Activated T-helper 9 cell treated with anti-CD3 and anti-CD28 coated beads, Interleukin-2, amount 50 U/mL, for 16 hours (primary cell): ENCODE results near the gene CAMK2B.
A peak's percentile ranks its signal among the peaks of the same experiment; 100 is the strongest.

Source experiments
- DNase-seq: peaks from one replicate; pipeline ENCODE4 v3.0.0-alpha.2; 2020; ENCODE audit warnings: low read depth

CAMK2B gene

DNA sequence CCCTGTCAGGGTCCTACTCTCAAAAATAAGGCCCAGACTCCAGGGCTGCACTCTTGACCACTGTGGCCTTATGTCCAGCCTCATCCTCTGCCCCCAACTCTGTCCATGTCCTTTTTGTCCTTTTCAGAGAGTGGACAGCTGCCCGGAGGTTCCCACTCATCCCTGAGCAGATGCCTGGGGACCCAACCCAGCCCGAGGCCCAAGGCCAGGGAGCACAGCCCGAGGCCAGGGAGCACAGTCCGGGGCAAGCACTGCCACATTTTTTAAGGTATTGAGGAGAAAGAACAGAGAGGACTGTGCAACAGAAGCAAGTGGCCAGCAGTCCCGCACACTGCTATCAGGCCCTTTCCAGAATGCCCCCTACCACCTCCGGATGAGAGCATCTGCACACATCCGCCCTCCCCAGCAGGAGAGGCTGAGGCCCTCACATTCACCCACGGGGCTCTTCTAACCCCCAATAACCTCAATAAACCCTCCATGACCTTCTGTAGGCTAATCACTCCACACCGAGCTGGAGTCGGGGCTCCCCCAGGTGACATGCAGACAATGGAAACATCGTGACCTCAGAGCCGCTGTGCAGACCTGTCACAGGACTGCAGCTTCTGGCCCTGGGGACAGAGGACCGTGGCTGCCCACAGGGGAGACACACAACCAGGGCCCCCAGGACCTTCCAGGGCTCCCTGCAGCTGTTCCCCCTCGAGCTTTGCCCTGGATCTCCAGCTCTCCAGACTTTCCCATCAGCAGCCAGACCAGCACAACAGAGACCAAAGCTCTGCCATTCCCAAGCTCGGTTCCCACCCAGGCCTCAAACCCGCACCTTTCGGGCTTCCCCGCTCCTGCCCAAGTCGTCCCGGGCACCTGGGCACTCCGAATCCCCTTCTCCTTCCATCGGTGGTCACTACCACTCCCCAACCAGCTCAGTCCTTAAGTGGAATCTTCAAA lies 51.4 kb downstream of the CAMK2B start:
- no peak for DNase-seq

DNA sequence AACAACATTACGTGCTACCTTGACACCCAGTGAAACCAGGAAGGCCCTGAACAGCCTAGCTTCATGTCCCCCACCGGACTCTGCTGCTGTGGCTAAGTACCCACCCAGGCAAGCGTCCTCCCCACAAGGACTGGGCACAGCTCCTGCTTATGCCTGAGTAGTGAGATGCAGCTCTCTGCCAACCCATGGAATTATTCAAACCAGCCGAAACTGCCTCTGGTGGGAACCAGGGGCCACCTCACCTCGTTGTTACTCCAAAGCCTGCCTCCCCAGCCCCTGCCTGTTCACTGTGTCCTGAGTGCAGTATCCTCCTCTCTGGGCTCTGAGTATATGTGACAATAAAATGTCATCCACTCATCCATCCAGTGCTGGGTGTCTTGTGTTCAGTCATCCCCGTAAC lies 52.4 kb downstream of the CAMK2B start:
- no peak for DNase-seq

DNA sequence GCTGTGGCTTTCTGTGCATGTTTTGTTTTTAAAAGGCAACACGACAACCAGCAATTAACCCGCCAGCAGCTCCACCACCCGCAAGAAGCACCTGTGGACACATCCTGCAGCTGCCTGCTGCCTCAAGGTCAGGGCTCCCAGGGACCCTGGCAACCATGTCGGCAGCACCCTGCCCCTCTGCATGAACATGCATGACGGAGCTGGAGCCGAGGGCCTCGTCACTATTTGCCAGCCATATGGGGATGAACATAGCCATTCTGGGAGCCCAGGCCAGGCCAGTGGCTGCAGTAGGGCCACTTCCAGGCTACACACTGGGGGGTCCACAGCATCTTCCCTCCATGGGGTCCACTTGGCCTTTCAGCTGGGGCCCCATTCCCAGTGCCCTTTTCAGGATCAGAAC lies 52.9 kb downstream of the CAMK2B start:
- DNase-seq = no peak

DNA sequence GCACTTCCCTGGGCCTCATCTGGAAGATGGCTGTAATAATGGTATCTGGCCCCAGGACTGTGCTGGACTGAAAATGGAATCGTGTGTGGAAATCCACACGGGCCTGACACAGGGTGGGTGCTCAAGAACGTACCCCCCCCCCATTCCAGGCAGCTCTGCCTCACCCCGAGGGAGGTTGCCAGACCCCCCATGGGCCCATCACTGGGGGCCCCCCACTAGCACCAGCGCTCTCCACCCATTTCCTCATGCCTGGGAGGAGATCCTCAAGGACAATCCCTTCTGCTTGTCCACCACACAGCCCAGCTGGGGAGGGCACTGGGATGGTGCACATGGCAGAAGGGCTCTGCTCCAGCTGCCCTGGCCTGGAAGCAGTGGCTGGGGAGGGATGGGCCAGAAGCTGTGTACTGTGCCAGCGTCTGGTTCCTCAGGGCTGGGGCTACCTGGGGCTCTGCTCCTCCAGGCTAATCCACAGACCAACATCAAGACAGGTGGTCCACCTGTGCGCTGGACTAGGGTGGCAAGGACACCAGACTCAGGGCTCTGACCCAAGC lies 55.4 kb downstream of the CAMK2B start:
- DNase-seq = no peak

DNA sequence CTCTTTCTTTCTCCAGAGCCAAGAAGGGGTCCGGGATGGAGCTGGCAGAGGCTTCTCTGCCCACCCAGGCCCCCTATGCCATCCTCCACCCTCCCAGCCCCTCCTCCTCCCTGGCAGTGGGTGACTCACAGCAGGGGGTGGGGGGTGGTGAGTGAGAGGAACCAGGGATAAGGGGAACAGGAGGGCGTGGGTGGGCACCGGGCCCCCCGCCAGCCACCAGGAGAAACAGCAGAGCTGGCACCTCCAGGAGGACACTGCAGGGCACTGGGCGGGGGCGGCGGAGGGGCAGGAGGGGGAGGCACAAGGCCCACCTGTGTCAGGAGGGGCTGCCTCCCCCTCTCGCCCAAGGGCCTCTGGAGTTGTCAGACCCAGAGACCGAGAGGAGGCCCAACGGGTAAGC lies 56.0 kb downstream of the CAMK2B start:
- DNase-seq = no peak

DNA sequence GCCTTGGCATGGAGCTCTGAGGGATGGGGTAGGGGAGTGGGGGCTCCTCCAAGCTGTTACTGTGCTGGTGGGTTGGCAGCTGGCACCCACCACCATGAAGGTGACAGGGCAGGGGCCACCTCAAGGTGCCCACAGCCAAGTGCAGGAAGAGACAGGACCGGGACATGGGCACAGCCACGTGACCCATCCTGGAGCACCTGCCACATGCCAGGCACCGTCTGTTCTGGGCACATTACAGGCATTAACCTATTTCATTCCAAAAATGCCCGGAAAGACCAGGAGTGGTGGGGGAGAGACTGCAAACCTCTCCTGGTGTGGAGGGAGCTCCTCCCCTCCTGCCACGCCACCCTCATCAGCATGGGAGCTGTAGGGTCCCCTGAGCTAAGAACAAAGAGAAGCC lies 56.7 kb downstream of the CAMK2B start:
- no peak for DNase-seq

DNA sequence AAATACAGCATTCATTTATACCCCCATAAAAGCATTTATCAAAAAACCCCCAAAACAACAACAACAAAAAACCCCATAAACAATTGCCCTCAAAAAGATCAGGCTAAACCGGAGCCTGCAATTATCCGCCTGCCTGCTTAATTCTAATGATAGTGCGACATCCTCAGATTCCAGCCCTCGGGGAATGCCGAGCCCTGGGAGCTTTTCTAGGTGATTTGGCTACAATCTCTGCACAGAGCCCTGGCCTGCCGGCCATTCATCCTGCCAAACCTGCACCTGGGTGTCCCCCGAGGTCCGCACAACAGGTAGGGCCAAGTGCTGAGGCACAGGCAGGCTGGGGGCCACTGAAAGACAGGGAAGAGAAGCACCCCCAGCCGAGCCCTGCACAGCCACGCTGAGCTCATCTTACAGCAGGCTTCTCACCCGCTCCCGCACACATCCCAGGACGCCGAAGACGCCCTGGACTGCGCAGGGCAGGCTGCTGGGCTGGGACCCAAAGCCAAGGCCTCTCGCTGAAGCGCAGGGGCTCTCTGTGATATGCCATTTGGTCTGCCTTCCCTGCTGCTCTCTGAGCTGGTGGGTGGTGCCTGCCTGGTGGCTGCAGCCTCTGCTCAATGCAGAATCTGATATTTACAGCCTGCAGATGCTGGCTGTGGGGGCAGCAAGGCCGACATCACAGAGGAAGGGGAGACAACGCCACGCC lies 57.5 kb downstream of the CAMK2B start:
- no peak for DNase-seq

DNA sequence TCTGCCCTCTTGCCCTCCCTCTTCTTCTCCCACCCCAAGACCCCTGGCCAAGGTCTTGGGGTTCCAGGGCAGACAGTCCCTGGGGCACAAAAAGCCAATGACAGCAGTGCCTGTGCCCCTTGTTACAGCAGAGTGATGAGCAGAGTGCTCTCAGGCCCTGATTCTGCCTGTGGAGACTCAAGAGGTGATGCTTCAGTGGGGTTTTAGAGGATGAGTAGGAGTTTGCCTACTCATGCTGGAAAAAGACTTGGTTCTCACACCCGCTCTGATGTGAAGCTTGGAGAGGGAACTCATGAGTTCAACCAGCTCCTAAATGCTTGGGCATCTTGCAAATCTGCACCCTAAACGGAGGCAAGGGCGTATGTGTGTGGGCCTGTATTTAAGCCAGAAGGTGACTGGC lies 58.2 kb downstream of the CAMK2B start:
- no peak for DNase-seq

DNA sequence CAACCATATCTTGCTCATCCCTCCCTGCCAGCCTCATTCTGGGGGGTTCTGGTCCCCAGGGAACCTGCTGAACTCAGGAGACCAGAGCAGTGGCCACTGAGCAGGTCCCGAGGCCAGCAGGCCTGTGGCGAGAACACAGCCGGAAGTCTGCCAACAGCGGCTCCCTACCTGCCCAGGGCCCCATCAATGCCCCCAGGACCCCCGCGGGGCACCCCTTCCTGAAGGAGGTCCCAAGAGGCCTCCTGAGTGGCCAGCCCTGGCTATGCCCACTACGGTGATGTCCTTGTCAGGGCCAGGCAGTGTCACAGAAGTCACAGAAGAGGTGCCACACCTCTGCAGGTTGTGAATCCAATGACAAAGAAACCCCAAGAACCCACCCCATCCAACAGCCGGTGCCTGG lies 58.9 kb downstream of the CAMK2B start:
- DNase-seq = no peak

DNA sequence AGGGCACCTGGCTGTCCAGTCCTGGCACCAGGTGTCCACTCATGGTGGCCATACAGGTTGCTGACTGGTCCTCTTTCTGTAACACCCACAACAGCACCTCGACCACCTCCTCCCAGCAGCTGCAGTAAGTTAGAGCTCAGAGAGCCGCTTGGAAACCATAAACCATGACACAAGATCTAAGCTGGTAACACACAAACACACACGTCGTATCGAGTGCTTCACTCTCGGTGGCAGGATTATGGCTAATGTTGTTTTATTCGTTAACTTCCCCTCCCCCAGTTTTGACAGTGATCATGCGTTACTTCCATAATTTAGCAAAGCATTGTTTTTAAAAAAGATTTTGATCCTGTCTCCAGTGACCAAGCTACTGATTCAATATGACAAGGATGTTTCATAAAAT lies 59.7 kb downstream of the CAMK2B start:
- no peak for DNase-seq

DNA sequence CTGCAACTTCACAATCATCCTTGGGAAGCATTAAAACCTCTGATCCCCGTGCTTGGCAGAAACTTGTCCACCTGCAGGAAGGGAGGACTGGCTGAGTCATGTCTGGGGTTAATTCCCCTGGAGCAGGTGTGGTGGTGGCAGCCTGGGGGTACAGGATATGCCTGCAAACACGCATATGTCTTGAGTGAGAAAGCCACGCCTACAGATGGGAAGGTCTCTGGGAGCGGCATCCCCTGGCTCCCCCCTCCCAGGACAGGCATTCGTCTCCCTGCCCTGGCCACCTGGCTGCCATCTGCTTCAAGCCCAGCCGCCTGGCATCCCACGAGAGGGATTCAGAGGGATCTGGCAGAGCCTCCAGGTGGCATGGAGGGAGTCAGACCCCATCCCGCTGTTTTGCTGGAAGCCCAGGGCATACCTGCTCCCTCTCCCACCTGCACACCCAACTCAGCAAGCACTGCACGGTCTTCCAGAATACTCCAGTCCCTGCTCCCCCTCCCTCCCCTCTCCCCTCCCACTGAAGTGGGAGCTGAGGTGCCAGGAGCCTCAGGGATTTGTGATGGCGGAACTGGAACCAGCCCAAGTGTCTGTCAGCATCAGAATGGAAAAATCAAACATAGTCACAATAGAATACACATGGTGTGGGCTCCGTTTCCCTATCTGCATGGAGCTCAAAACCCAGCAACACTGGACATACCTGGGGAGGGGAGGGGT lies 61.0 kb downstream of the CAMK2B start:
- DNase-seq = no peak

DNA sequence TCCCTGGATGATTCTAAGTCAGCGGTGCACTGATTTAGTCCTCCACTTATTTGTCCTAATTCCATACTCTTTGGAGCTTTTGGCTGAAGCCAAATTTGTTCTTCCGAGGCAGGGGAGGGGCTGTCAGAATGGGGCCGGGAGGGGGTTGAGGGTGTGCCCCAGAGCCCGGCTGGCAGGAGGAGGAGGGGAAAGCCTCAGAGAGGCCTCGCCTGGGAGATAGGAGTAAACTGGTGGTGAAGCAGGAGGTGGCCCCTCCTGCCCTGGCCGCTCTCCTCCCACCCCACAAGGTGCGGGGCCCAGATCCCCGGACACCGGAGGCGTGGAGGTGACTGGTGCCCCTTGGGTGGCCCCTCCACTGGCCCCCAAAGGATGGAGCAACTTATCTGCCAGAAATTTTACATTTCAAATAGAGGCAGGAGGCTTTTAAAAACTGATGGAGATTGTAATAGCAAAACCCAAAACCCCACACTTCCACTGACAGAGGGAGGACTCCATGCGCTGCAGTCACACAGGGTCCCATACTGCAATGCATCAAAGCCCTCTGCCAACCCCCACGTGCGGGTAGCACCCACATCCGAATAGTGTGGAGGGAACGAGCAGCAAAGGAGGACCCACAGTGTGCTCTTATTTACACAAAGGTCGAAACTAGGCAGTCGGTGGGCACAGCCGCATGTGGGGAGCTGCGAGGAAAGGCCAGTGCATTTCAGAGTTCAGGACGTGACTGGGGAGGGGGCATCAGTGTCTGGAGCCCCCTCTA lies 61.9 kb downstream of the CAMK2B start:
- DNase-seq = no peak

DNA sequence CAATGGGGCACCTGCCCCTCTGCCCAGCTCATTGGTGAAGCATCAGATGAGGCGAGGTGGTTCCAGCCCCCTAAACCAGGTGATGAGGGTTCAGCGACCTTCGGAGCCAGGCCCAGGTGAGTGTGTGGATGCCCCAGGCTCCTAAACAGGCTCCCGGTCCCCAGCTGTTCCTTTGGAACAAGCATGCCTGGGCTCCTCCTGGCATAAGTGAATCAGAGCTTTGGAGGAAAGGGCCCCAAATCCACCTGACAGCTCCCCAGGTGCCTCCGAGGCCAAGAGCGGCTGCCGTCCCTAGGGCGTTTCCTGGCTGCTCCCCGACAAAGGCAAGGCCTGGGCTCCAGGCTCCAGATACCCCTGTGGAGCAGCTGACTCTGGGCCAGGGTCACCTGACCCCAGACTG lies 63.4 kb downstream of the CAMK2B start:
- no peak for DNase-seq

DNA sequence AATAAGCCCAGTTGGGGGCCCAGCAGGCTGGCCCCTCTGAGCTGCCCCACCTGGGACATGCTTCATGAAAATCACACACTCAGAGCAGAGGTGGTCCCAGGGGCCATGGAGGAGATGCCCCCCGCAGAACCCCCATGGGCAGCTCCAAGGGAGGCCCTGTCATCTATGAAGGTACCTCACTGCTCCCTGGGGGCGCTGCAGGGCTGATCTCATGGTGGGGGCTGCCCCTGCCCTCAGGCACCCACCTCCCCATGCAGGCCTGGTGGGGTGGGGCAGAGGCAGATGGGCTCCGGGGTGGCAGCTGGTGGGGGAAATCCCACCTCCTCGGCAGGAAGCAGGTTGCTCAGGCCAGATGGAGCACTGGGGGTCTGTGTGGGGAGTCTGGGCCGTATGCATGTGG lies 64.2 kb downstream of the CAMK2B start:
- no peak for DNase-seq

DNA sequence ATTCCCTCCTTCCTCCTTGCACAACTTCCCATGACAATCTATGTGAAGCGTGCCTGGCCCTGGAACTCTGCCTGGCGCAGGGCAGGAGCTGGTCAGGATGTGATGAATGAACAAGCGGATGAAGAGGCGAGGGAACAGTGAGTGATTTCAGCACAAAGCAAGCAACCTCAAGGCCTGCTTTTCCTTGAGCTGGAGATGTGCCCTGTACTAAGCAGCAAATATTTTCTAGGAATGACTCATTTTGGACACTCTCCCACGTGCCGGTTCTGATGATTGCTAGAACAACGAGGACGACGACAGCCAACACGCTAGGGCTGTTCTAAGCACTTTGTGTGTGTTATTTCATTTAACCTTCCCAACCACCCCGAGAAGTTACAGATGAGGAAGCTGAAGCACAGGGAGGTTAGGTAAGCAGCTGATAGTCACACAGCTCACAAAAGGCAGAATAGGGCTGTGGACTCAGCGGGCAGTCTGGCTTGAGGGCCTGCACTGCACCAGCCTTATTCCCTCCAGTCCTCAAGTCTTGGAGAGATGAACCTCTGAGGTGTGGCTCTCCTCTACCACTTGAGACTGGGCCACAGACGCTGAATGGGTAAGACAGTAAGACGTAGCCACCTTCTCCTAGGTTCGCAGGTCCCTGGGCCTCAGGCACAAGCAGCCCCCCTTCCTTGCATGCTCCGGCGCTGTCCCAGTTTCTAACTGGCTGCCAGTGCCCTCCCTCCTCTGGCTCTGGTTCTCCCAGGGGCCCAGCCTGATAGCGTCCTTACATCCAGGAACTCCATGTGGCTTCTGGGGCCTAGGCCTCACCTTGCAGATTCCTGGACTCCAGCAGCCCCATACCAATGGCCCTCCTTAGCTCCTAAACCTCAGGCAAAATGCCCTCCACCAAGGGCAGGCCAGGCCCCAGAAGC lies 65.6 kb downstream of the CAMK2B start:
- DNase-seq = no peak

DNA sequence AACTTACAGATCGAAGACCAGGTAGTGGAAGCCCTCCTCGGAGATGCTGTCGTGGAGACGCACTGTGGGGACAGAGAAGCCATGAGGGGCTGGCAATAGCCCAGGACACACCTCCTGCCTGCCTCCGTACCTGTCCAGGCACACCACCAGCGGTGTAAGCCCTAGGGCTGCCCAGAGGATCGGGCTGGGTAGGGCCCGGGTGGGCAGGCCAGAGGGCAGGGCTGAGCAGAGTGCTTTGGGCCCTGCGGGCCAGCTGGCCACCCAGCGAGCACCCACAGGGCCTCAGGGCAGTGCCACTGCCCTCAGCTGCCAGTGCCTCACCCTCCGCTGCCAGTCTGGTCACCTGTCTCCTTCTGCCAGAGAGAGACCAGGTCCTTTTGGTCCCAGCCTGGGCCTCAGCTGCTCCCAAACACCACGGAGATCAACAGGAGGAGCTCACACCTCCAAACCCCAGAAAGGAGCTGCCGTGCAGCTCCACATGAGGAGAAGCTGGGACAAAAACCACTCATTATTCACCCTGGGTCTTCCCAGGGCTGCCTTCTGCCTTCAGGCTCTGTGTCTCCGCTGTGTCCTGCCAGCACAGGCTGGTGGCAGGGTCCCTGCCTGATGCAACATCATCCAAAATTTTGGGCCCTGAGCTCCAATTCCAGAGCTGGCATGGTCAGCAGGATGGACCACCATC lies 66.4 kb downstream of the CAMK2B start:
- DNase-seq = no peak

DNA sequence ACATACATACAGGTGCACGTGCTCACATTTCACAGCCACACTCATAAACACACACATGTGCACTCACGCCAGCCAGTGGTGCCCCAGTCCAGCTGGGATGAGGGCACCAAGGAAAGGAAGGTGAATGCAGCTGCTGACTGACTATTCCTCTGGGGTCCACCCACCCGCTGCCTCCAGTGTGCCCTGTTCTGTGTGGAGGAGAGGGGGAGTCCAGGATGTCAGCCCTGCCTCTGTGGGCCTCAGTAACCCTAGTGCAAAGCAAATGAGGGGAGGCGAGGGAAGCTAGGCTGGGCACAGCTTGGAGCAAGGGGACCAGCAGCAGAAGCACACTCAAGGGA lies 67.0 kb downstream of the CAMK2B start:
- no peak for DNase-seq

DNA sequence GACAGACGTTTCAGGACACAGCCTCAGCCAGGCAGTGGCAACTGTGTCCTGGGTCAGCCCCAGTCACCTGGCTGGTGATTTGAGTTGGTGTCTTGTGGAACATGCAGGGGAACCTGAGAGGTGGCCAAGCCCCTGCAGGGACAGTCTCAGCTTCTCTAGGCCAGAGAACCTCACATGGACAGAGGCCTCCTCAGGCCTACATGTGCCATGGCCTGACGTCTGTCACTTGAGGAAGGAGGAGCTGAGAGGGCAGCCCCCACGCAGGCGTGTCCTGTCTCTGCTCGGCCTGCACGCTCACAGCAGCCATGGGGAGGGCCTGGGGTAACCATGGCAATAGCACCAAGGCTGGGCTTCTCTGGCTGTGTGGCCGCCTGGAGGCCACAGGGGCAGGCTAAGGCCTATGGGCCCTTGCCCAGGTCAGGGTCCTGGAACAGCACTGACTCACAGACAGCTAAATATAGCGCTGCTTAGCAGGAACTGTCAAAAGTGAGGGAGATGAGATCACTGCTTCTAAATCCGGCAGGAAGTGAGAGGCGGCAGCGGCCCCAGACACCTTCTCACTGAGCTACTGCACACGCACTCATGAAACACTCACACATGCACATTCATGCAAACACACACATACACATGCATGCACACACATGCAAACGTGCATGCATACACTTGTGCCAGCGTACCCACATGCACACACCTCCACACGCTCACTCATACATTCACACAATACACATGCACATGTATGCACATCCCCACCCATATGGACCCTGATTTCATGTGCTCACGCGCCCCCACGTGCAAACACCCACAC lies 67.6 kb downstream of the CAMK2B start:
- DNase-seq = peak; percentile 54

DNA sequence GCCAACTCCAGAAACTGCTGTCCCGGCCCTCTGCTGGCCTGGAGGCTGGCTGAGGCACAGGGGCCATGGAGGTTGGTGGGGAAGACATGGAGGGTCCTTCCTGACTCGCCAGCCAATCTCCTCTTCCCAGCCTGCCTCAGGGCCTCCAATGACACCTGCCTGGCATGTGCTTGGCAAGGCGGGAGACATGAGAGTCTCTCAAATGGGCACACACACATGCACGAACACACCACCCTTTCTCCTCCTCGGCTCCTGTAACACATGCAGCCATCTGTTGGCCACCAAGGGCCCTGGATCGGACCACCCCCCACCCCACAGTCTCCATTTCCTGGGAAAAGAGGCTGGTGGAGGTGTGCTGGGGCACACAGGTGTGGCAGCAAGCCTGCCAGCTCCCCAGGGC lies 68.2 kb downstream of the CAMK2B start:
- no peak for DNase-seq
